MM.1S (cell line): ENCODE measurements around the gene PRX.

Experiments
- EZH2 ChIP-seq: fragments of 300-600 bp; sonication (generic); optimal IDR thresholded peaks from 2 replicates; pipeline ENCODE3; 2017; ENCODE audit warnings: low read depth, mild to moderate bottlenecking, antibody characterized with exemption, low read length, mixed read lengths
- EZH2phosphoT487 ChIP-seq: fragments of 300-600 bp; sonication (generic); IDR thresholded peaks from 2 replicates; pipeline ENCODE4 v1.6.1; 2018; ENCODE audit warnings: antibody characterized with exemption, low read length
- TF ChIP-seq, protein P1 (sequence below): fragments of 300-600 bp; sonication (generic); IDR thresholded peaks from 2 replicates; pipeline ENCODE4 v1.5.1; 2016; ENCODE audit warnings: antibody characterized with exemption, low read length, mixed read lengths

DNA sequence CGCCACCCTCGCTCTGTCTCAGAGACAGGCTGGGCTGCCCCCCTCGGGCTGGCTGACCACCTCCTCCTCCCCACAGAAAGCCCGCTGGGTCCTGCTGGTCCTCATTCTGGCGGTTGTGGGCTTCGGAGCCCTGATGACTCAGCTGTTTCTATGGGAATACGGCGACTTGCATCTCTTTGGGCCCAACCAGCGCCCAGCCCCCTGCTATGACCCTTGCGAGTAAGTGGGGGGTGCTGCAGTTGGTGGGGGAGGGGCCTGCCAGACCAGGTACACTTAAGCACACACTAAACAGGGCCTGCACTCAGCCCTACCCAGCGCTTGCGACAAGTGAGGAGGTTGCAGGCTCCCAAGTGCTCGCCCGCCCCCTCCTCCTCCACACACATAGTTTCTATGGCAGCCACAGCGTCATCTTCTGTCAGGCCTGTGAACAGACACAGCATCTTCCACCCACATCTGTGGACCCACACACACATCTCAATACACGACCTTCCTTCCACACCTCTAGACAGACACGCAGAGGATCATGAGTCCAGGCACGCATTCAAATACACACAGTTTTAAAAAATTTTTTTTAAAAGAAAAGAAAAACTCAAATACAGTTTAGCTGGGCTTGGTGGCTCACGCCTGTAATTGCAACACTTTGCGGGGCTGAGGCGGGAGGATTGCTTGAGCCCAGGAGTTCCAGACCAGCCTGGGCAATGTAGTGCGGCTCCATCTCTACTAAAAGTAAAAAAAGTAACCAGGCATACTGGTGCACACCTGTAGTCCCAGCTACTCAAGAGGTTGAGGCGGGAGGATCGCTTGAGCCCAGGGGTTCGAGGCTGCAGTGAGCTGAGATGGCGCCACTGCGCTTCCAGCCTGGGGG is 46.2 kb downstream of the PRX start:
- TF ChIP-seq, protein P1, sequence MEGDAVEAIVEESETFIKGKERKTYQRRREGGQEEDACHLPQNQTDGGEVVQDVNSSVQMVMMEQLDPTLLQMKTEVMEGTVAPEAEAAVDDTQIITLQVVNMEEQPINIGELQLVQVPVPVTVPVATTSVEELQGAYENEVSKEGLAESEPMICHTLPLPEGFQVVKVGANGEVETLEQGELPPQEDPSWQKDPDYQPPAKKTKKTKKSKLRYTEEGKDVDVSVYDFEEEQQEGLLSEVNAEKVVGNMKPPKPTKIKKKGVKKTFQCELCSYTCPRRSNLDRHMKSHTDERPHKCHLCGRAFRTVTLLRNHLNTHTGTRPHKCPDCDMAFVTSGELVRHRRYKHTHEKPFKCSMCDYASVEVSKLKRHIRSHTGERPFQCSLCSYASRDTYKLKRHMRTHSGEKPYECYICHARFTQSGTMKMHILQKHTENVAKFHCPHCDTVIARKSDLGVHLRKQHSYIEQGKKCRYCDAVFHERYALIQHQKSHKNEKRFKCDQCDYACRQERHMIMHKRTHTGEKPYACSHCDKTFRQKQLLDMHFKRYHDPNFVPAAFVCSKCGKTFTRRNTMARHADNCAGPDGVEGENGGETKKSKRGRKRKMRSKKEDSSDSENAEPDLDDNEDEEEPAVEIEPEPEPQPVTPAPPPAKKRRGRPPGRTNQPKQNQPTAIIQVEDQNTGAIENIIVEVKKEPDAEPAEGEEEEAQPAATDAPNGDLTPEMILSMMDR = no peak
- no peak for TF ChIP-seq EZH2
- no peak for TF ChIP-seq EZH2phosphoT487
